A673 (cell line): Measurements from ENCODE around the gene TRAPPC12.

Experiments
- CTCF ChIP-seq: fragments of 300-800, 200-600 bp; sonication (generic); conservative IDR thresholded peaks from 2 replicates; pipeline ENCODE4 v1.5.1; 2017; ENCODE audit warnings: low read depth, mild to moderate bottlenecking, antibody characterized with exemption, low read length, moderate library complexity, mixed read lengths
- EZH2 ChIP-seq: fragments of 200-600 bp; sonication (generic); IDR thresholded peaks from 2 replicates; pipeline ENCODE4 v1.6.1; 2017; ENCODE audit warnings: borderline replicate concordance, low read depth, mild to moderate bottlenecking, mixed read lengths, antibody characterized with exemption, low read length; ENCODE audit not compliant: poor library complexity, severe bottlenecking

GRCh38 chr2:3390041-3390440 is 10.5 kb downstream of the TRAPPC12 start:
- TF ChIP-seq CTCF (no peak), EZH2 (no peak)
